ENCODE measurements around the gene WDR5B. TPM values are rescaled to one million over a fixed set of nuclear protein-coding genes. Genes with fewer than 3 reads are reported as not detected.

The WDR5B gene
- total RNA-seq, 1 donor from 2014 or later, result 11.8 TPM

DNA sequence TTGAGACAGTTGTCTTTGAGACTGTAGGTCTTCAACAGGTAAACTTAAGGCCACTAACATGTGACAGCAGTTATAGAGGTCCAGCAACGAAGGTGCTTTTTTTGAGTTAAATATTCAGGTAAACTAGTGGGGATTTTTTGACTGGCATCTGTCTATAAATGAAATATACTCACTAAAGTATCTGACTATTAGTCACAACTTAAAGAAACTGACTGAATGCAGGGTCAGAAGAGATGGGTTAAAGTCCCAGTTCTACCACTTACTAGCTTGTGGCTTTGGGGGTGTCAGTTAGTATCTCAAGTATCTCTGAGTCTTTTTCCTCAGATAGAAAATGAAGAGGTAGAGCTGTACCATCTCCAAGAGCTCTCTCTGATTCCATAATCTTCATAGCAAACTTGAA is 50.8 kb downstream of the WDR5B start:
- H3K27me3 ChIP-seq, result no peaks in the 10 kb centered on the region
- TF ChIP-seq EZH2 (IDR thresholded peaks at IDR 0.05) (no peak), EZH2phosphoT487 (IDR thresholded peaks at IDR 0.05) (no peak)
- TF ChIP-seq, protein P1, sequence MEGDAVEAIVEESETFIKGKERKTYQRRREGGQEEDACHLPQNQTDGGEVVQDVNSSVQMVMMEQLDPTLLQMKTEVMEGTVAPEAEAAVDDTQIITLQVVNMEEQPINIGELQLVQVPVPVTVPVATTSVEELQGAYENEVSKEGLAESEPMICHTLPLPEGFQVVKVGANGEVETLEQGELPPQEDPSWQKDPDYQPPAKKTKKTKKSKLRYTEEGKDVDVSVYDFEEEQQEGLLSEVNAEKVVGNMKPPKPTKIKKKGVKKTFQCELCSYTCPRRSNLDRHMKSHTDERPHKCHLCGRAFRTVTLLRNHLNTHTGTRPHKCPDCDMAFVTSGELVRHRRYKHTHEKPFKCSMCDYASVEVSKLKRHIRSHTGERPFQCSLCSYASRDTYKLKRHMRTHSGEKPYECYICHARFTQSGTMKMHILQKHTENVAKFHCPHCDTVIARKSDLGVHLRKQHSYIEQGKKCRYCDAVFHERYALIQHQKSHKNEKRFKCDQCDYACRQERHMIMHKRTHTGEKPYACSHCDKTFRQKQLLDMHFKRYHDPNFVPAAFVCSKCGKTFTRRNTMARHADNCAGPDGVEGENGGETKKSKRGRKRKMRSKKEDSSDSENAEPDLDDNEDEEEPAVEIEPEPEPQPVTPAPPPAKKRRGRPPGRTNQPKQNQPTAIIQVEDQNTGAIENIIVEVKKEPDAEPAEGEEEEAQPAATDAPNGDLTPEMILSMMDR (IDR thresholded peaks at IDR 0.05), result no peak
- H3K36me3 ChIP-seq, result peaks cover 8% of the 10 kb centered on the region
- H3K4me2 ChIP-seq, result no peak overlapping the region
- no peak overlapping the region for H2AFZ ChIP-seq (replicated peaks)
- no peaks in the 10 kb centered on the region for H3K4me1 Mint-ChIP-seq
- no peaks in the 10 kb centered on the region for H3K27me3 Mint-ChIP-seq (ENCODE audit: insufficient read depth, low read depth)
- no peaks in the 10 kb centered on the region for H3K79me2 ChIP-seq (ENCODE audit: low read depth)
- no peaks in the 10 kb centered on the region for H3F3A ChIP-seq (ENCODE audit: low read depth)
- DNase-seq (ENCODE audit: low spot score), result no peak
- peaks cover 7% of the 10 kb centered on the region for H3K36me3 Mint-ChIP-seq
- no peaks in the 10 kb centered on the region for H3K4me1 ChIP-seq
- H3K9ac ChIP-seq, result no peak overlapping the region
- H3K9me3 Mint-ChIP-seq, result no peaks in the 10 kb centered on the region
- H3K27ac Mint-ChIP-seq, result no peak overlapping the region
- H3K27ac ChIP-seq, result no peak overlapping the region
- no peaks in the 10 kb centered on the region for H3K9me3 ChIP-seq (ENCODE audit: low read depth)
- H3K4me3 ChIP-seq, result no peak overlapping the region
- no peak overlapping the region for H3K4me3 Mint-ChIP-seq
- no peaks in the 10 kb centered on the region for H4K20me1 ChIP-seq (ENCODE audit: low read depth)

DNA sequence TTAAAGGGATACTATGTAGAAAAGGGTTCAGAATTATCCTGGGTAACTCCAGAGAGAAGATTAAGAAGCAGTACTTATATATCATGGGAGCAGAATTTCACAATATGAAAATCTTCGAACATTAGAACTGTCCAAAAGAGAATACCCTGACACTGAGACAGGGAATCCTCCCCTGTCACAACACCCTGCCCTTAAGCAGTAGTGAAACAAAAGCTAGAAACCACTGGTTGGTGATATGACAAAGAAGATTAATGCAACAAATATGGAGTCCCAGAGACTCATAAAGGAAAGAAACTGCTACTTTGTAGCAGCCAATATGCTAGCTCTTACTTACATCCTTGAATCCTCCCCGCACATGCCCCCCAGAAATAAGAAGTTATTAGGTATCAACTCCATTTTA is 51.4 kb downstream of the WDR5B start:
- no peaks in the 10 kb centered on the region for H3K9me3 Mint-ChIP-seq
- H3K27ac Mint-ChIP-seq, result no peak overlapping the region
- no peaks in the 10 kb centered on the region for H3K27me3 Mint-ChIP-seq (ENCODE audit: insufficient read depth, low read depth)
- no peak for DNase-seq (ENCODE audit: low spot score)
- Histone ChIP-seq H3F3A (ENCODE audit: low read depth) (no peaks in the 10 kb centered on the region), H3K4me2 (no peak overlapping the region), H3K9ac (no peak overlapping the region), H3K4me3 (no peak overlapping the region), H3K36me3 (peaks cover 8% of the 10 kb centered on the region), H3K79me2 (ENCODE audit: low read depth) (no peaks in the 10 kb centered on the region), H3K9me3 (ENCODE audit: low read depth) (no peaks in the 10 kb centered on the region), H3K4me1 (no peaks in the 10 kb centered on the region), H4K20me1 (ENCODE audit: low read depth) (no peaks in the 10 kb centered on the region), H3K27me3 (no peaks in the 10 kb centered on the region), H2AFZ (replicated peaks) (no peak overlapping the region), H3K27ac (no peak overlapping the region)
- TF ChIP-seq EZH2phosphoT487 (IDR thresholded peaks at IDR 0.05) (no peak), EZH2 (IDR thresholded peaks at IDR 0.05) (no peak)
- TF ChIP-seq, protein P1 (IDR thresholded peaks at IDR 0.05), result no peak
- no peaks in the 10 kb centered on the region for H3K4me1 Mint-ChIP-seq
- H3K4me3 Mint-ChIP-seq, result no peak overlapping the region
- peaks cover 7% of the 10 kb centered on the region for H3K36me3 Mint-ChIP-seq

Small RNA genes lying within 50 kb of the gene (small RNA-seq; reads per million reads assigned to genes)
- not detected for gene AC083798.1

Other genes starting within 250 kb of the WDR5B start
- gene CASR, start 232.4 kb downstream of the WDR5B start, total RNA-seq (ENCODE audit: low replicate concordance), result not detected in 2 replicates
- not detected in 2 replicates for gene CSTA, start 90.8 kb downstream of the WDR5B start, total RNA-seq (ENCODE audit: low replicate concordance)
- gene MIX23, start 32.8 kb downstream of the WDR5B start, total RNA-seq (ENCODE audit: low replicate concordance), result 52.9 and 104 TPM in 2 replicates
- 29.3 and 66.1 TPM in 2 replicates for gene FAM162A, start 31.9 kb downstream of the WDR5B start, total RNA-seq (ENCODE audit: low replicate concordance)
- 36.9 and 37.1 TPM in 2 replicates for gene KPNA1, start 98.9 kb upstream of the WDR5B start, total RNA-seq (ENCODE audit: low replicate concordance)
- 1.0 and 1.2 TPM in 2 replicates for gene PARP9, start 148.2 kb upstream of the WDR5B start, total RNA-seq (ENCODE audit: low replicate concordance)
- 2.2 and 3.2 TPM in 2 replicates for gene DTX3L, start 148.3 kb upstream of the WDR5B start, total RNA-seq (ENCODE audit: low replicate concordance)
- gene PARP15, start 161.6 kb upstream of the WDR5B start, total RNA-seq (ENCODE audit: low replicate concordance), result 0.06 TPM in 1 of 2 replicates, not detected in the other